HG02884 (cell line): ENCODE results near the gene NPBWR2.

Experiments
- ATAC-seq: cut with Tn5 transposase; IDR thresholded peaks from one replicate; pipeline ENCODE4 v1.9.1; 2021; ENCODE audit warnings: mild to moderate bottlenecking, moderate library complexity; ENCODE audit not compliant: unreplicated experiment

NPBWR2 gene

DNA sequence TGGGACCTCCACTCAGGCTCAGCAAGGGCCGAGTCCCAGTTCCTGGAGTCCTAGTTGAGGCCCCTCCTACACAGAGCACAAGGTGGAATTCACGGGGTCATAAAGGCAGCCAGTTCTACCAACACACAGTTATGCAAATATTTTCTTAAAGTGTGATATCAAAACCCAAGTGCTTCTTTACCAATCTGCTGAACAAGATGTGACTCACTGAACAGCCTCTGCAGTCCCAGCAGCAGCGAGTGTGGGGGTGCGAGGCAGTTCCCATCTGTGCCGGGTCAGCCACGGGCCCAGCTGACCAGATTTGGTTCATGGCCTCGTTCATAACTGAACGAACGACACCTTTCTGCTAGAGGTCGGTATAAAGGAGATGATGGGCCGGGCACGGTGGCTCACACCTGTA is 48.8 kb downstream of the NPBWR2 start:
- ATAC-seq, result no peak

- no peak for ATAC-seq
Observed at GRCh38 chr20:64057628-64058498, 49.5 kb downstream of the NPBWR2 start.

- no peak for ATAC-seq
Observed at GRCh38 chr20:64056889-64057627, 50.3 kb downstream of the NPBWR2 start.

DNA sequence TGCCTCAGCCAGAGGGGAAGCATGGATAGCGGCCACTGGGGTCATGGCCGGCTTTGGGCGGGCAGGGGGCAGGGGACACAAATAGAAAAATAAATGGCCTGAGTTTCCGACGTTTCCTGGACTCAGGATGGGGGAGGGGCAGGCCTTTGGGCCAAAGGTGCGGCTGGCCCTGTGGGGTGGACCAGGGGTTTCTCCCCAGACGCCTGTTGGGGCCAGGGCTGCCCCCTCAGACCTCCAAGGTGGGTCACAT is 50.8 kb downstream of the NPBWR2 start:
- no peak for ATAC-seq

DNA sequence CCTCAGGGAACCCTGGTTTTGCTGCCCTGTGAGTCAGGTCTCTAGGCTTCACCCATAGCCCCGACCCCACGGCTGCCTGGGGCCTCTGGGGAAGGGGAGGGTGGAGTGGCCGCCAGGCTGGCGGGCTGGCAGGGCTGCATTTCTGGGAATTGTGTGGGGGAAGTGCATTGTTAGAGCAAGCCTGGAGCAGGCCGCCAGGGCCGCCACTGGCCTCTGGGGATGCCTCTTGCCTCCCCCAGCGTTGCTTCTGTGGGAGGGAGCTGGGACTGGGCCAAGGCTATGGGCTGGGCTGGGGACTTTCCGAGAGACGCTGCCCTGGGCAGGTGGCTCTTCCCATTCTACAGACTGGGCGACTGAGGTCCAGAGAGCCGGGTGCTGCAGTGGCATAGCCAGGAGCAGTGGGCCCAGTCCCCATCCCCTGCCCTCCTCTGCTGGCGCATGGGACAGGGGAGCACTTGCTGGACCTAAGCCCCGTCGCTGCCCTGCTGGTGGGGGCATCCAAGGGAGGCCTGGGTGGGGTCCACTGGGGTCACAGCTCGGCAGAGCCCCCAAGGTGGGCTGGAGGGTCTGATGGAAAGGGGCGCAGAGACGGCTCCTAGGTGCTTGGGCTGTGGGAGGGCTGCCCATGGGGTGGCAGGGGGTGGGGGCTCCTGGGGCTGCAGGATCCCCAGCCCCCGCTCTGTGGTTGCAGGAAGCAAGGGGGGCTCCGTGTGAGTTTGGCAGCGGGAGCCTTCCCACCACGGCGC is 51.3 kb downstream of the NPBWR2 start:
- no peak for ATAC-seq

DNA sequence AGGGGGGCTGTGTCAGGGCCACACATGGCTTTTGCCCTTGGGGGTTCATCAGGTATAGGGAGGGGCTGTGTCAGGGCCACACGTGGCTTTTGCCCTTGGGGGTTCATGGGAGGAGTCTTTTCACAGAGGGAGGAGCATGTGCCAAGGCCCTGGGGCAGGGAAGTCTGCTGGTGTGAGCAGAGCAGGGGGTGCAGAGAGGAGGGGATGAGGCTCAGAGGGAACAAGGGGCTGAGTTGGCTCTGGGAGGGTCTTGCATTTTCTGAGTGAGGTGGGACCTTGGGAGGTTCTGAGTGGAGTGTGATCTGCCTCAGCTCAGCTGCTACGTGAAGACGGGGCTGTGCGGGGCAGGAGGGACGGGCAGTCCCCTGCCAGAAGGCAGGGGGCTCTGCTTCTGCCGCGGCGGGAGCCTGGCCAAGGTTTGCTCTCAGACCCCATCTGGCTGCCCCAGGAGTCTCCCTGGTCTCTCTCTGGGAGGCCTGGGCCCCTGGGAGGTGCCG is 51.9 kb downstream of the NPBWR2 start:
- no peak for ATAC-seq

DNA sequence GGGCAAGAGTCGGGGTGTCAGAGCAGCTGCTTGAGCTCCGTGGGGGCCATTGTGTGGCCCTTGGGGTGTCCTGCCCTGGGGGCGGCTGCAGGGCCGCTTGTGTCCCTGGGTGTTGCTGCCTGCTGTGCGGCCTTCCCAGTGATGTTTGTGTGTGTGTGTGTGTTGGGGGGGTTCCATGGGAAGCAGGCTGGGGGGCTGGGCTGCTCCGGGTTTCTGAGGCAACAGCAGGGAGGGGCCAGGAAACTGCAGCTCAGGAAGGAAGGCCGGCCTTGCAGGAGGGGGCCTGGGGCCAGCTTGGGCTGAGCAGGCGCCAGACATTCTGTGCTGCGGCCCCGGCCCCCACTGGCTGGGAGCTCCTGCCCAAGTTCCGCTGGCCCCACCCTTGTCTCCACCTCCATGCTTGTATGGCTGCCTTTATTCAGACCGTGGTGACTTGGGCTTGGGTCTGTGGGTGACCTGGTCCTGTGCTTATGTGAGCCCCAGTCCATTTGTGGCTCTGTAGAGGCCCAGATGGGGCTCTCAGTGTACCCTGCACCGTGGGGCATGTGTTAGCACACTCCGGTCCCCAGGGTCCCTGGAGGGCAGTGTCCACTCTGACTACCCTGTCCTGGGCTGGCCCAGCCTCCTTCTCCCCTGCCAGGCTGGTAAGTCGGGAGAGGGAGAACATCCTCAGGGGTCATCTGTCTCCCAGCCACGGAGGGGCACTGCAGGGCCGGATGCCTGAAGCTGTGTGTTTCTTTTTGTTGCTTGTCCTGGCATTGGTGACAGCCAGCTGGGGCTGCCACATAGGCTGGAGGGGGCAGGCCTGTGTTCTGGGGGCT is 53.3 kb downstream of the NPBWR2 start:
- no peak for ATAC-seq
